Measurements from ENCODE around the gene B4GALT7. TPM values are rescaled to one million over a fixed set of nuclear protein-coding genes. Genes with fewer than 3 reads are reported as not detected.

The B4GALT7 gene
- total and polyA plus RNA-seq, 2 experiments from 2014 or later, result 35.2 to 53.5 TPM

- H4K20me1 ChIP-seq (ENCODE audit: insufficient read depth), result no peaks in the 10 kb centered on the region
- TF ChIP-seq EZH2 (IDR thresholded peaks at IDR 0.05; ENCODE audit: insufficient read depth, poor library complexity, severe bottlenecking), result no peak
- TF ChIP-seq EZH2phosphoT487 (IDR thresholded peaks at IDR 0.05; ENCODE audit: insufficient read depth, low read depth), result no peak
- H3F3A ChIP-seq (ENCODE audit: insufficient read depth), result no peaks in the 10 kb centered on the region
- H3K4me3 ChIP-seq, result no peak overlapping the region
- no peak overlapping the region for H3K4me2 ChIP-seq (ENCODE audit: unreplicated experiment)
- in situ Hi-C loops (cut with MboI), result loop anchor here (25.0 kb wide), 1 partner anchor 557 kb away; the partner anchor contains the start of gene NHP2
- H3K27me3 ChIP-seq (replicated peaks; ENCODE audit: insufficient read depth), result no peaks in the 10 kb centered on the region
- H3K9me2 ChIP-seq (ENCODE audit: insufficient read depth), result no peaks in the 10 kb centered on the region
- H3K9ac ChIP-seq, result no peak overlapping the region
- H3K27ac ChIP-seq, result no peak overlapping the region
- H2AFZ ChIP-seq, result no peak overlapping the region
- no peaks in the 10 kb centered on the region for H3K9me3 ChIP-seq (ENCODE audit: low read depth)
- no peak for DNase-seq
- H3K36me3 ChIP-seq (ENCODE audit: low read depth), result no peaks in the 10 kb centered on the region
- H3K4me1 ChIP-seq (ENCODE audit: insufficient read depth), result peaks cover 8% of the 10 kb centered on the region
- H3K79me2 ChIP-seq (ENCODE audit: insufficient read depth), result peaks cover 23% of the 10 kb centered on the region
- 78 to 85% methylated on average over 5 of the region's 5 CpGs for WGBS, 2 experiments (ENCODE audit: low coverage in 1 of 2, low lambda C conversion rate in 2 of 2, missing lambda C conversion rate in 2 of 2)
Measured at GRCh38 chr5:177605078-177605477, 5.1 kb downstream of the B4GALT7 start.

GRCh38 chr5:177605667-177606066 is 5.7 kb downstream of the B4GALT7 start:
- no peak overlapping the region for H3K4me3 ChIP-seq
- DNase-seq, result no peak
- no peak overlapping the region for H3K27ac ChIP-seq
- H3F3A ChIP-seq (ENCODE audit: insufficient read depth), result no peaks in the 10 kb centered on the region
- peaks cover 7% of the 10 kb centered on the region for H3K4me1 ChIP-seq (ENCODE audit: insufficient read depth)
- H3K9ac ChIP-seq, result no peak overlapping the region
- no peak overlapping the region for H3K4me2 ChIP-seq (ENCODE audit: unreplicated experiment)
- H3K9me3 ChIP-seq (ENCODE audit: low read depth), result no peaks in the 10 kb centered on the region
- H3K27me3 ChIP-seq (replicated peaks; ENCODE audit: insufficient read depth), result no peaks in the 10 kb centered on the region
- H2AFZ ChIP-seq, result no peak overlapping the region
- 76 to 79% methylated on average over 6 of the region's 6 CpGs for WGBS, 2 experiments (ENCODE audit: low coverage in 1 of 2, low lambda C conversion rate in 2 of 2, missing lambda C conversion rate in 2 of 2)
- in situ Hi-C loops (cut with MboI), result loop anchor here (25.0 kb wide), 1 partner anchor 557 kb away; the partner anchor contains the start of gene NHP2
- peaks cover 19% of the 10 kb centered on the region for H3K79me2 ChIP-seq (ENCODE audit: insufficient read depth)
- no peaks in the 10 kb centered on the region for H4K20me1 ChIP-seq (ENCODE audit: insufficient read depth)
- no peaks in the 10 kb centered on the region for H3K9me2 ChIP-seq (ENCODE audit: insufficient read depth)
- TF ChIP-seq EZH2 (IDR thresholded peaks at IDR 0.05; ENCODE audit: insufficient read depth, poor library complexity, severe bottlenecking) (no peak), EZH2phosphoT487 (IDR thresholded peaks at IDR 0.05; ENCODE audit: insufficient read depth, low read depth) (no peak)
- no peaks in the 10 kb centered on the region for H3K36me3 ChIP-seq (ENCODE audit: low read depth)

- in situ Hi-C loops (cut with MboI), result loop anchor here (25.0 kb wide), 1 partner anchor 556 kb away; the partner anchor contains the start of gene NHP2
- no peaks in the 10 kb centered on the region for H3K4me1 ChIP-seq (ENCODE audit: insufficient read depth)
- H2AFZ ChIP-seq, result no peak overlapping the region
- H3K9me3 ChIP-seq (ENCODE audit: low read depth), result no peaks in the 10 kb centered on the region
- 81 to 87% methylated on average over 21 to 22 of the region's 22 CpGs for WGBS, 2 experiments (ENCODE audit: low coverage in 1 of 2, low lambda C conversion rate in 2 of 2, missing lambda C conversion rate in 2 of 2)
- H3K27me3 ChIP-seq (replicated peaks; ENCODE audit: insufficient read depth), result no peaks in the 10 kb centered on the region
- H3K4me3 ChIP-seq, result no peak overlapping the region
- no peaks in the 10 kb centered on the region for H3K36me3 ChIP-seq (ENCODE audit: low read depth)
- no peak overlapping the region for H3K4me2 ChIP-seq (ENCODE audit: unreplicated experiment)
- TF ChIP-seq EZH2phosphoT487 (IDR thresholded peaks at IDR 0.05; ENCODE audit: insufficient read depth, low read depth) (no peak), EZH2 (IDR thresholded peaks at IDR 0.05; ENCODE audit: insufficient read depth, poor library complexity, severe bottlenecking) (no peak)
- peaks cover 12% of the 10 kb centered on the region for H3K79me2 ChIP-seq (ENCODE audit: insufficient read depth)
- no peaks in the 10 kb centered on the region for H3F3A ChIP-seq (ENCODE audit: insufficient read depth)
- H3K27ac ChIP-seq, result no peak overlapping the region
- no peak overlapping the region for H3K9ac ChIP-seq
- no peak for DNase-seq
- no peaks in the 10 kb centered on the region for H3K9me2 ChIP-seq (ENCODE audit: insufficient read depth)
- H4K20me1 ChIP-seq (ENCODE audit: insufficient read depth), result no peaks in the 10 kb centered on the region
Measured at GRCh38 chr5:177606071-177607051, 6.4 kb downstream of the B4GALT7 start.

GRCh38 chr5:177607115-177607451 is 7.2 kb downstream of the B4GALT7 start:
- no peaks in the 10 kb centered on the region for H3K27me3 ChIP-seq (replicated peaks; ENCODE audit: insufficient read depth)
- H4K20me1 ChIP-seq (ENCODE audit: insufficient read depth), result no peaks in the 10 kb centered on the region
- DNase-seq, result no peak
- no peak overlapping the region for H3K4me2 ChIP-seq (ENCODE audit: unreplicated experiment)
- TF ChIP-seq EZH2phosphoT487 (IDR thresholded peaks at IDR 0.05; ENCODE audit: insufficient read depth, low read depth), result no peak
- no peak for TF ChIP-seq EZH2 (IDR thresholded peaks at IDR 0.05; ENCODE audit: insufficient read depth, poor library complexity, severe bottlenecking)
- H3K36me3 ChIP-seq (ENCODE audit: low read depth), result no peaks in the 10 kb centered on the region
- WGBS, 2 experiments (ENCODE audit: low coverage in 1 of 2, low lambda C conversion rate in 2 of 2, missing lambda C conversion rate in 2 of 2), result 45 to 50% methylated on average over 11 of the region's 11 CpGs
- H3F3A ChIP-seq (ENCODE audit: insufficient read depth), result no peaks in the 10 kb centered on the region
- peaks cover 5% of the 10 kb centered on the region; the same call in 1 of the 2 replicates for H3K79me2 ChIP-seq (ENCODE audit: insufficient read depth)
- no peaks in the 10 kb centered on the region for H3K9me2 ChIP-seq (ENCODE audit: insufficient read depth)
- no peak overlapping the region for H3K4me3 ChIP-seq
- in situ Hi-C loops (cut with MboI), result loop anchor here (25.0 kb wide), 1 partner anchor 555 kb away; the partner anchor contains the start of gene NHP2
- H3K4me1 ChIP-seq (ENCODE audit: insufficient read depth), result no peaks in the 10 kb centered on the region
- H3K27ac ChIP-seq, result no peak overlapping the region
- no peak overlapping the region for H2AFZ ChIP-seq
- no peak overlapping the region; the same call in 1 of the 2 replicates for H3K9ac ChIP-seq
- H3K9me3 ChIP-seq (ENCODE audit: low read depth), result no peaks in the 10 kb centered on the region

All from GM23248 (cell line).